ENCODE data around the gene GPNMB. TPM values are rescaled to one million over a fixed set of nuclear protein-coding genes. Genes with fewer than 3 reads are reported as not detected.

GPNMB gene
- total RNA-seq, 1 experiment from 2014 or later, result 17.4 TPM

- Histone ChIP-seq H3F3A (ENCODE audit: insufficient read depth, low read depth) (0 out of 2 replicates have a peak, but pooled peaks cover 6% of the 10 kb centered on the region), H3K4me2 (no peak overlapping the region), H3K27ac (no peak overlapping the region), H4K20me1 (ENCODE audit: insufficient read depth) (no peaks in the 10 kb centered on the region), H3K36me3 (ENCODE audit: low read depth) (no peaks in the 10 kb centered on the region), H3K9me2 (ENCODE audit: insufficient read depth) (no peaks in the 10 kb centered on the region), H3K27me3 (ENCODE audit: insufficient read depth, low read depth) (0 out of 2 replicates have a peak, but pooled peaks cover 15% of the 10 kb centered on the region), H2AFZ (no peak overlapping the region), H3K79me2 (ENCODE audit: low read depth) (no peaks in the 10 kb centered on the region), H3K9me3 (ENCODE audit: insufficient read depth, low read depth) (peaks cover 8% of the 10 kb centered on the region; the same call in 1 of the 2 replicates), H3K4me3 (no peak overlapping the region), H3K4me1 (replicated peaks; ENCODE audit: insufficient read depth) (peaks cover 19% of the 10 kb centered on the region)
- DNase-seq, result no peak
- no peak for TF ChIP-seq CTCF (conservative IDR thresholded peaks at IDR 0.05)
- POLR2A ChIA-PET (ENCODE audit: unreplicated experiment), result no interaction called here
- intact Hi-C loops (cut with micrococcal nuclease; ENCODE audit: unreplicated experiment), result no loop called here
- BruUV-seq (replicated peaks), result no TSS peak
- CTCF ChIA-PET, result interaction anchor here (0.6 to 1.2 kb wide), 5 partner anchors 10 to 1409 kb away, joined by 3 to 14 read pairs (median 3); no protein-coding TSS in a partner anchor
Observed at GRCh38 chr7:23247603-23248335, 1.2 kb downstream of the GPNMB start.

GRCh38 chr7:23249486-23249885, 2.9 kb downstream of the GPNMB start:
- no peak for DNase-seq
- Histone ChIP-seq H3K79me2 (ENCODE audit: low read depth) (no peaks in the 10 kb centered on the region), H3K9me2 (ENCODE audit: insufficient read depth) (no peaks in the 10 kb centered on the region), H3K27ac (no peak overlapping the region), H3K27me3 (ENCODE audit: insufficient read depth, low read depth) (0 out of 2 replicates have a peak, but pooled peaks cover 15% of the 10 kb centered on the region), H3K4me1 (replicated peaks; ENCODE audit: insufficient read depth) (peaks cover 19% of the 10 kb centered on the region), H3K36me3 (ENCODE audit: low read depth) (no peaks in the 10 kb centered on the region), H3K9me3 (ENCODE audit: insufficient read depth, low read depth) (peaks cover 8% of the 10 kb centered on the region; the same call in 1 of the 2 replicates), H3K4me2 (no peak overlapping the region), H2AFZ (no peak overlapping the region), H3K4me3 (no peak overlapping the region), H3F3A (ENCODE audit: insufficient read depth, low read depth) (0 out of 2 replicates have a peak, but pooled peaks cover 6% of the 10 kb centered on the region), H4K20me1 (ENCODE audit: insufficient read depth) (no peaks in the 10 kb centered on the region)
- TF ChIP-seq EZH2 (IDR thresholded peaks at IDR 0.05; ENCODE audit: low read depth), result no peak
- no peak for TF ChIP-seq CTCF (conservative IDR thresholded peaks at IDR 0.05)
- ChIA-PET CTCF (no interaction called here), POLR2A (ENCODE audit: unreplicated experiment) (no interaction called here)
- no TSS peak for BruUV-seq (replicated peaks)
- intact Hi-C loops (cut with micrococcal nuclease; ENCODE audit: unreplicated experiment), result no loop called here

- H3F3A ChIP-seq (ENCODE audit: insufficient read depth, low read depth), result no peaks in the 10 kb centered on the region
- no peaks in the 10 kb centered on the region for H3K4me1 ChIP-seq (replicated peaks; ENCODE audit: insufficient read depth)
- no peak overlapping the region for H2AFZ ChIP-seq
- no peak overlapping the region for H3K4me3 ChIP-seq
- H3K36me3 ChIP-seq (ENCODE audit: low read depth), result no peaks in the 10 kb centered on the region
- H3K27me3 ChIP-seq (ENCODE audit: insufficient read depth, low read depth), result 0 out of 2 replicates have a peak, but pooled peaks cover 15% of the 10 kb centered on the region
- intact Hi-C loops (cut with micrococcal nuclease; ENCODE audit: unreplicated experiment), result no loop called here
- H3K9me2 ChIP-seq (ENCODE audit: insufficient read depth), result no peaks in the 10 kb centered on the region
- H3K4me2 ChIP-seq, result no peak overlapping the region
- no peaks in the 10 kb centered on the region for H4K20me1 ChIP-seq (ENCODE audit: insufficient read depth)
- BruUV-seq (replicated peaks), result no TSS peak
- CTCF ChIA-PET, result no interaction called here
- TF ChIP-seq EZH2 (IDR thresholded peaks at IDR 0.05; ENCODE audit: low read depth), result no peak
- TF ChIP-seq CTCF (conservative IDR thresholded peaks at IDR 0.05), result no peak
- no peak overlapping the region for H3K27ac ChIP-seq
- H3K9me3 ChIP-seq (ENCODE audit: insufficient read depth, low read depth), result peaks cover 11% of the 10 kb centered on the region; the same call in 1 of the 2 replicates
- H3K79me2 ChIP-seq (ENCODE audit: low read depth), result no peaks in the 10 kb centered on the region
- no peak for DNase-seq
- POLR2A ChIA-PET (ENCODE audit: unreplicated experiment), result no interaction called here
Observed at GRCh38 chr7:23254051-23254681, 7.6 kb downstream of the GPNMB start.
